Neural progenitor cell (in vitro differentiated cells): ENCODE data around the gene SHISAL2A. TPM values are rescaled to one million over a fixed set of nuclear protein-coding genes. Genes with fewer than 3 reads are reported as not detected.
A peak's percentile ranks its signal among the peaks of the same experiment; 100 is the strongest.

Experiments used
- DNase-seq: peaks from one replicate; pipeline ENCODE4 v3.0.0-alpha.2; 2016; ENCODE audit warnings: low spot score
- H2AFZ ChIP-seq: fragments of 200-600 bp; sonication (generic); replicated peaks from 2 replicates; pipeline ENCODE4 v1.6.1; 2016; ENCODE audit warnings: antibody characterized with exemption
- H3F3A ChIP-seq: fragments of 200-600 bp; sonication (generic); 2 replicates; pipeline ENCODE4 v1.6.1; 2016; ENCODE audit warnings: antibody characterized with exemption, low read depth
- H3K27ac ChIP-seq: fragments of 200-600 bp; sonication (generic); 2 replicates; pipeline ENCODE4 v1.5.1; 2016; ENCODE audit warnings: mild to moderate bottlenecking
- H3K27me3 ChIP-seq: fragments of 200-600 bp; sonication (generic); 2 replicates; pipeline ENCODE4 v1.6.1; 2016; ENCODE audit warnings: mild to moderate bottlenecking, moderate library complexity
- H3K36me3 ChIP-seq: fragments of 200-600 bp; sonication (generic); 2 replicates; pipeline ENCODE4 v1.5.1; 2016
- H3K4me1 ChIP-seq: fragments of 200-600 bp; sonication (generic); 2 replicates; pipeline ENCODE4 v1.6.1; 2016; ENCODE audit warnings: mixed run types
- H3K4me2 ChIP-seq: fragments of 200-600 bp; sonication (generic); 2 replicates; pipeline ENCODE4 v1.6.1; 2016
- H3K4me3 ChIP-seq: fragments of 200-600 bp; sonication (generic); 2 replicates; pipeline ENCODE4 v1.5.1; 2016
- H3K79me2 ChIP-seq: fragments of 200-600 bp; sonication (generic); 2 replicates; pipeline ENCODE4 v1.6.1; 2016; ENCODE audit warnings: low read depth
- H3K9ac ChIP-seq: fragments of 200-600 bp; sonication (generic); 2 replicates; pipeline ENCODE4 v1.6.1; 2016
- H3K9me3 ChIP-seq: fragments of 200-600 bp; sonication (generic); 2 replicates; pipeline ENCODE4 v1.5.1; 2016; ENCODE audit warnings: low read depth
- H4K20me1 ChIP-seq: fragments of 200-600 bp; sonication (generic); 2 replicates; pipeline ENCODE4 v1.6.1; 2016; ENCODE audit warnings: low read depth
- H3K27ac Mint-ChIP-seq: 3 replicates; pipeline ENCODE4 v1.8.0; 2021; ENCODE audit warnings: mixed read lengths
- H3K27me3 Mint-ChIP-seq: 2 replicates; pipeline ENCODE4 v1.8.0; 2022; ENCODE audit warnings: low read depth, mild to moderate bottlenecking, inconsistent platforms, moderate library complexity, mixed read lengths; ENCODE audit not compliant: insufficient read depth
- H3K36me3 Mint-ChIP-seq: 3 replicates; pipeline ENCODE4 v1.8.0; 2021; ENCODE audit warnings: mixed read lengths
- H3K4me1 Mint-ChIP-seq: 3 replicates; pipeline ENCODE4 v1.8.0; 2021; ENCODE audit warnings: mixed read lengths
- H3K4me3 Mint-ChIP-seq: 3 replicates; pipeline ENCODE4 v1.8.0; 2021; ENCODE audit warnings: mild to moderate bottlenecking, moderate library complexity, mixed read lengths
- H3K9me3 Mint-ChIP-seq: 3 replicates; pipeline ENCODE4 v1.8.0; 2020; ENCODE audit warnings: mixed read lengths
- CTCF ChIP-seq: fragments of 200-600 bp; sonication (generic); IDR thresholded peaks from 2 replicates; pipeline ENCODE4 v1.5.1; 2017; ENCODE audit warnings: antibody characterized with exemption, mild to moderate bottlenecking
- EZH2 ChIP-seq: fragments of 200-600 bp; sonication (generic); IDR thresholded peaks from 2 replicates; pipeline ENCODE4 v1.6.1; 2017; ENCODE audit warnings: antibody characterized with exemption, mild to moderate bottlenecking, moderate library complexity
- EZH2phosphoT487 ChIP-seq: fragments of 200-600 bp; sonication (generic); IDR thresholded peaks from 2 replicates; pipeline ENCODE4 v1.6.1; 2017; ENCODE audit warnings: antibody characterized with exemption
- total RNA-seq: library from RNA; depleted of rRNA; stranded (reverse); fragments of >200 nt; gene quantifications from 2 replicates; pipeline ENCODE4 v1.2.3, GENCODE V29; 2015; ENCODE audit warnings: low replicate concordance

The SHISAL2A gene
- total RNA-seq, 1 donor from 2014 or later = 0.11 TPM

- H3K9me3 ChIP-seq = no peaks in the 10 kb centered on the region
- no peak overlapping the region for H3K4me3 ChIP-seq
- H3K27me3 ChIP-seq = no peaks in the 10 kb centered on the region
- H3K27me3 Mint-ChIP-seq = peaks cover 8% of the 10 kb centered on the region
- DNase-seq = no peak
- H3K4me1 ChIP-seq = peaks cover 15% of the 10 kb centered on the region
- no peaks in the 10 kb centered on the region for H3K36me3 ChIP-seq
- H3K4me3 Mint-ChIP-seq = no peak overlapping the region
- peaks cover 43% of the 10 kb centered on the region for H3F3A ChIP-seq
- no peak overlapping the region for H3K9ac ChIP-seq
- H4K20me1 ChIP-seq = no peaks in the 10 kb centered on the region
- H3K4me2 ChIP-seq = no peak overlapping the region
- H3K27ac ChIP-seq = no peak overlapping the region
- H3K79me2 ChIP-seq = no peaks in the 10 kb centered on the region
- H3K36me3 Mint-ChIP-seq = no peaks in the 10 kb centered on the region
- peaks cover 30% of the 10 kb centered on the region for H3K4me1 Mint-ChIP-seq
- no peaks in the 10 kb centered on the region for H3K9me3 Mint-ChIP-seq
- TF ChIP-seq EZH2phosphoT487 = no peak
- no peak for TF ChIP-seq EZH2
- TF ChIP-seq CTCF = no peak
- H2AFZ ChIP-seq = no peak overlapping the region
- no peak overlapping the region for H3K27ac Mint-ChIP-seq
Observed at GRCh38 chr1:52657702-52658101, 24.7 kb downstream of the SHISAL2A start.

- Histone ChIP-seq H4K20me1 (no peaks in the 10 kb centered on the region), H3K36me3 (no peaks in the 10 kb centered on the region), H3K27me3 (no peaks in the 10 kb centered on the region), H3K9me3 (no peaks in the 10 kb centered on the region), H3K4me1 (peaks cover 23% of the 10 kb centered on the region), H3F3A (peaks cover 54% of the 10 kb centered on the region), H3K4me2 (no peak overlapping the region), H2AFZ (no peak overlapping the region), H3K4me3 (no peak overlapping the region), H3K27ac (no peak overlapping the region), H3K79me2 (no peaks in the 10 kb centered on the region), H3K9ac (no peak overlapping the region)
- TF ChIP-seq EZH2 = no peak
- TF ChIP-seq CTCF = no peak
- no peak for TF ChIP-seq EZH2phosphoT487
- H3K36me3 Mint-ChIP-seq = no peaks in the 10 kb centered on the region
- H3K4me3 Mint-ChIP-seq = no peak overlapping the region
- no peaks in the 10 kb centered on the region for H3K9me3 Mint-ChIP-seq
- peaks cover 10% of the 10 kb centered on the region for H3K27me3 Mint-ChIP-seq
- H3K4me1 Mint-ChIP-seq = peaks cover 41% of the 10 kb centered on the region
- no peak for DNase-seq
- H3K27ac Mint-ChIP-seq = no peak overlapping the region
Observed at GRCh38 chr1:52658795-52659194, 25.8 kb downstream of the SHISAL2A start.

- Histone ChIP-seq H2AFZ (peak overlapping the region; percentile 90), H3K36me3 (no peaks in the 10 kb centered on the region), H3K4me2 (peak overlapping the region; percentile 53), H3K9ac (no peak overlapping the region), H3K27ac (no peak overlapping the region), H3K27me3 (no peaks in the 10 kb centered on the region), H3K4me3 (no peak overlapping the region), H3K9me3 (no peaks in the 10 kb centered on the region), H3K4me1 (peaks cover 23% of the 10 kb centered on the region), H3K79me2 (no peaks in the 10 kb centered on the region), H4K20me1 (no peaks in the 10 kb centered on the region), H3F3A (peaks cover 55% of the 10 kb centered on the region)
- no peaks in the 10 kb centered on the region for H3K9me3 Mint-ChIP-seq
- H3K4me3 Mint-ChIP-seq = no peak overlapping the region
- TF ChIP-seq CTCF (no peak), EZH2 (no peak), EZH2phosphoT487 (no peak)
- peaks cover 11% of the 10 kb centered on the region for H3K27me3 Mint-ChIP-seq
- DNase-seq = no peak
- H3K36me3 Mint-ChIP-seq = no peaks in the 10 kb centered on the region
- peaks cover 43% of the 10 kb centered on the region for H3K4me1 Mint-ChIP-seq
- H3K27ac Mint-ChIP-seq = peak overlapping the region; percentile 78
Observed at GRCh38 chr1:52659356-52659755, 26.4 kb downstream of the SHISAL2A start.
